SK-N-MC (cell line): ENCODE results near the gene MED4.
A peak's percentile ranks its signal among the peaks of the same experiment; 100 is the strongest.

Source experiments
- DNase-seq: peaks from one replicate; pipeline ENCODE4 v3.0.0-alpha.2; 2011; ENCODE audit warnings: low read depth, low spot score
- H3K27ac ChIP-seq: fragments of 200-600 bp; sonication (generic); 2 replicates; pipeline ENCODE4 v1.5.1; 2016; ENCODE audit warnings: mixed run types
- H3K36me3 ChIP-seq: fragments of 200-600 bp; sonication (generic); 2 replicates; pipeline ENCODE4 v1.6.1; 2017; ENCODE audit warnings: antibody characterized with exemption, low read length, mixed read lengths; ENCODE audit not compliant: insufficient read depth
- H3K4me3 ChIP-seq: fragments of 200-600 bp; sonication (generic); 2 replicates; pipeline ENCODE4 v1.5.1; 2016
- H3K9ac ChIP-seq: fragments of 200-600 bp; sonication (generic); 2 replicates; pipeline ENCODE4 v1.8.0; 2017; ENCODE audit warnings: mixed run types, mixed read lengths; ENCODE audit not compliant: insufficient read length
- H3K9me3 ChIP-seq: fragments of 200-600 bp; sonication (generic); 2 replicates; pipeline ENCODE4 v1.6.1; 2017; ENCODE audit warnings: low read depth, mild to moderate bottlenecking, antibody characterized with exemption, low read length, moderate library complexity, mixed read lengths
- EZH2 ChIP-seq: fragments of 200-600 bp; sonication (generic); IDR thresholded peaks from one replicate; pipeline ENCODE4 v1.6.1; 2017; ENCODE audit warnings: antibody characterized with exemption
- FOXP2 ChIP-seq: optimal IDR thresholded peaks from 2 replicates; pipeline ENCODE3; 2011; ENCODE audit warnings: mild to moderate bottlenecking, moderate library complexity; ENCODE audit not compliant: insufficient read depth; ENCODE audit errors: extremely low read length, control extremely low read depth
- POLR2AphosphoS5 ChIP-seq: IDR thresholded peaks from 2 replicates; pipeline ENCODE4 v1.6.1; 2012; ENCODE audit warnings: mild to moderate bottlenecking, low read depth, low read length, borderline replicate concordance

The MED4 gene

DNA sequence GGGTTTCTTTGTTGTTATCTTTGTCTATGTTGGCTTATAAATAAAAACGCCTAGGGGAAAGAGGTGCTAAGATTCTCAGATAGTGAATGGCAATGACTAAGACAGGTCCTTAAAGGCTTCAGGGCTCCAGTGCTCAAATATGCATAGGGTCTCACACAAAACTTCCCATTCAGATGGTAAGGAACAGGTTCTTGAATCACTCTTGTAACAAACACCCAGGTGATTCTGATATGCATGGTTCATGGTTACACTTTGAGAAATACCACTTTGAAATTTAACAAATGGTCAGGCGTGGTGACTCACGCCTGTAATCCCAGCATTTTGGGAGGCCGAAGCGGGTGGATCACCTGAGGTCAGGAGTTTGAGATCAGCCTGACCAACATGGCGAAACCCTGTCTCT is 40.3 kb downstream of the MED4 start:
- TF ChIP-seq EZH2, result no peak
- no peak for TF ChIP-seq POLR2AphosphoS5
- no peak for TF ChIP-seq FOXP2
- Histone ChIP-seq H3K27ac (no peak overlapping the region), H3K4me3 (no peak overlapping the region), H3K36me3 (peaks cover 31% of the 10 kb centered on the region), H3K9me3 (no peaks in the 10 kb centered on the region), H3K9ac (no peak overlapping the region)
- no peak for DNase-seq

DNA sequence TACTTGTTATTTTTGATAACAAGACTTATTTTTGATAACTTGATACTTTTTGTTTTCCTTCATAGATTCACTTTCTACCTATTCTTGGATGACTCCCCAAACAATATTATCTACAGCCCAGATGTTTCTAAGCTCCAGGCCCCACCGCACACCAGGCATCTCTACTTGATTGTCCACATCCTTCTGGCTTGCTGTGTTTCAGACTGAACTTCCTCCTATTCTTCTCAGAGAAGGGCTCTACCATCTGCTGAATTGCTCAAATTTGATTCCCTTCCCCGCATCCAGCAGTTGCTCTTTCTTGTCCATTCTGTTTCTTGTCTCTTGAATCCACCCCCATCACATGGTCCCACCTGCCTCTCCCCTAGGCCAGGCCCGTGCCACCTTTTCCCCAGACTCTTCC is 44.4 kb downstream of the MED4 start:
- no peak for TF ChIP-seq EZH2
- TF ChIP-seq POLR2AphosphoS5, result no peak
- TF ChIP-seq FOXP2, result no peak
- Histone ChIP-seq H3K27ac (no peak overlapping the region), H3K4me3 (no peak overlapping the region), H3K36me3 (peaks cover 36% of the 10 kb centered on the region), H3K9ac (no peak overlapping the region), H3K9me3 (no peaks in the 10 kb centered on the region)
- DNase-seq, result no peak

DNA sequence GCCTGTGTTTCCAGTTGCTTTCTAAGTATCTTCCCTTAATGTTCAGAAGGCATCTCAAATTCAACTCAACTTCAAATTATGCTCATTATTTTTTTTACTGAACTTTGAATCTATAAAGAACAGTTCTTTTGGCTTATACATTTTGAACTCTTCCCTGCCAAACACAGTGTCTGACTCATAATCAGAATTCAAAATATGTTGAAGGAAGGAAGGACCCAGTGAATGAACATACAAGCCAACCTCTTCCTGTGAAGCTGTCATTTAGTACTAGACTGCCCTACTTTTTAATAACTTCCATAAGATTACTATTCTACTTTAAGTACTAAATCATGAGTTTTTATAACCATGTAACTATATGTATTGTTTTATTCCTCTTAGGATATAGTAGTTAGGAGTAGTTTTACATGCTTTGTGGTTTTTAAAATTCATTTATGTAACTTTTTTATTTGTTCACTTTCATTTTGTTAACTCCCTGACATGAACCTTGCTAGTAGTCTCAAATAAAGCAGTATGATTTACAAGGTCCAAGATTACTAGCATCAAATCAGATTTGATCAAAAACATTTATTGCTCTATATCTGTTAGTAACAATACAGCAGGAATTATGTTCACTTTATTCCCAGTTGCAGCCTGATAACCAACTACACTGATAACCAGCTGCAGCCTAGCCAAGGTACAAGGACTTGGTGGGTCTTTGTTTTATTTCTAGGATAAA is 51.0 kb downstream of the MED4 start:
- TF ChIP-seq EZH2 (no peak), FOXP2 (no peak), POLR2AphosphoS5 (no peak)
- Histone ChIP-seq H3K9me3 (no peaks in the 10 kb centered on the region), H3K27ac (no peak overlapping the region), H3K9ac (no peak overlapping the region), H3K4me3 (no peak overlapping the region), H3K36me3 (peaks cover 23% of the 10 kb centered on the region)
- DNase-seq, result no peak

DNA sequence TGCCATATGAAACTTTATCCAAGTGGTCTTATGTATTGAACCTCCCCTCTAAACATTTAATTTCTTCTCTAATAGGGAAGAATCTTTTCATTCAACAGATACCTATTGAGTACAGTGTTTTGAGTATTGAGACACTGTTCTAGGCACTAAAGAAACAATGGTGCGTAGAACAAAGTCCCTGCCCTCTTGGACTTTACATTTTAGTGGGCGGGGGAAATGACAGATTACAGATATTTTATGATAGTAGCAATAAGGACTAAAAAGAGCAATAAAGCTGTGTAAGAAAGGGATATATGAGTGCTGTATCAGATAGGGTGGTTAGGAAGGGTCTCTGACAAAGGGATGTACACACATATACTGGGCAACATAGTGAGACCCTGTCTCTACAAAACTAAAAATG is 52.0 kb downstream of the MED4 start:
- H3K27ac ChIP-seq, result no peak overlapping the region
- peaks cover 23% of the 10 kb centered on the region for H3K36me3 ChIP-seq
- no peaks in the 10 kb centered on the region for H3K9me3 ChIP-seq
- TF ChIP-seq POLR2AphosphoS5, result no peak
- no peak for TF ChIP-seq FOXP2
- no peak for TF ChIP-seq EZH2
- H3K9ac ChIP-seq, result no peak overlapping the region
- no peak for DNase-seq
- no peak overlapping the region for H3K4me3 ChIP-seq

DNA sequence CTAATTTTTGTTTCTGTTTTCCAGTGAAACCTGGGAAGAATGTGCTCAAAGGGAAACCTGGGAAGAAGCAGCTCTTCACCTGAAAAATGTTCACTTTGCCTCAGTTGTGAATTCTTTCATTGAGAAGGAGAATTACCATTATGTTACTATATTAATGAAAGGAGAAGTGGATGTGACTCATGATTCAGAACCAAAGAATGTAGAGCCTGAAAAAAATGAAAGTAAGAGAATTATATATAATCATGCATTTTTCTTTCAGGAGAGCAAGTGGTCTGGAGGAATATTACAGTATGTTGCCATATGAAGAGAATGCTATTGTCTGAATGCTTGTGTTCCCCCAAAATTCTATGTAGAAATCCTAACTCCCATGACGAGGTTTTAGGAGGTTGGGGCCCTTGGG is 54.0 kb downstream of the MED4 start:
- no peaks in the 10 kb centered on the region for H3K9me3 ChIP-seq
- TF ChIP-seq FOXP2 (no peak), POLR2AphosphoS5 (no peak), EZH2 (no peak)
- DNase-seq, result no peak
- H3K27ac ChIP-seq, result no peak overlapping the region
- no peak overlapping the region for H3K9ac ChIP-seq
- H3K36me3 ChIP-seq, result peaks cover 20% of the 10 kb centered on the region
- H3K4me3 ChIP-seq, result no peak overlapping the region

DNA sequence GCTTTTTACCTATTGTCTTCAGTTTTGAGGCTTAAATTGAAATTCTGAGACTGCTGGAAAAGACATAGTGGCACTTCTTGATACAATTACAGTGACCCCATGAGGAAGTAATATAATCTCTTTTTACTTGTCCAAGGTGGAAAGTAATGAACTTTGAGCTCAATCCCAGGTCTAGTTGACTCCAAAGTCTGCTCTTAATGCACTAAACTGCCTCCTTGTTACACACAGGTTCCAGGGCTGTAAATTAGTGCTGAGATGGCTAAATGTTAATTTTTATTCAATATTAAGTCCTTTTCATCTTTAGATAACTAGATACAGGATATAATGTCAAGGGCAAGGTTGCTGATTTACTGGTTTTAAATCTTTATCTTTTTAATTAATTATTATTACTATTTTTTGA is 54.9 kb downstream of the MED4 start:
- Histone ChIP-seq H3K9ac (no peak overlapping the region), H3K9me3 (no peaks in the 10 kb centered on the region), H3K36me3 (peaks cover 23% of the 10 kb centered on the region), H3K4me3 (no peak overlapping the region), H3K27ac (no peak overlapping the region)
- DNase-seq, result no peak
- TF ChIP-seq FOXP2 (no peak), POLR2AphosphoS5 (no peak), EZH2 (no peak)

DNA sequence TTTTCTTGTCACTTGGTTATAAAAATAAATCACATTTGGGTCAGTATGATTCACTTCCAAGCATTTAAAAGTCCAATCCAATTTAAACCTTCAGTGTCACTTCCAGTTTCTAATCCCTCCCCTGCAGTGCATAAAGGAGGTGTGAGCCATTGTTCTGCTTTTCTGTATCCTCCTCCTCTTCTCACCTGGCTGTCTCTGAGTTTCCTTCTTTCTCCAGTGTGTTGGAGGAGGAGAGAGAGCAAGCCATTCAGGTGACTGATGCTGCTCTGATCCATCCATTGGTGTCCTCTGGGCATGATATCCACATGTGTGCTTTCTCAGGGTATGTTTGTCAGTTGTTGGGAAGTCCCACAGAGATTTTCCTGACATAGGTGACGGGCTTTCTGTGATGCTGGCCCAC is 56.1 kb downstream of the MED4 start:
- Histone ChIP-seq H3K9ac (peak overlapping the region; percentile 98), H3K9me3 (no peaks in the 10 kb centered on the region), H3K27ac (peak overlapping the region; percentile 5; the same call in 1 of the 2 replicates), H3K4me3 (peak overlapping the region; percentile 94), H3K36me3 (peaks cover 23% of the 10 kb centered on the region)
- DNase-seq, result no peak
- TF ChIP-seq FOXP2 (no peak), EZH2 (no peak), POLR2AphosphoS5 (no peak)

DNA sequence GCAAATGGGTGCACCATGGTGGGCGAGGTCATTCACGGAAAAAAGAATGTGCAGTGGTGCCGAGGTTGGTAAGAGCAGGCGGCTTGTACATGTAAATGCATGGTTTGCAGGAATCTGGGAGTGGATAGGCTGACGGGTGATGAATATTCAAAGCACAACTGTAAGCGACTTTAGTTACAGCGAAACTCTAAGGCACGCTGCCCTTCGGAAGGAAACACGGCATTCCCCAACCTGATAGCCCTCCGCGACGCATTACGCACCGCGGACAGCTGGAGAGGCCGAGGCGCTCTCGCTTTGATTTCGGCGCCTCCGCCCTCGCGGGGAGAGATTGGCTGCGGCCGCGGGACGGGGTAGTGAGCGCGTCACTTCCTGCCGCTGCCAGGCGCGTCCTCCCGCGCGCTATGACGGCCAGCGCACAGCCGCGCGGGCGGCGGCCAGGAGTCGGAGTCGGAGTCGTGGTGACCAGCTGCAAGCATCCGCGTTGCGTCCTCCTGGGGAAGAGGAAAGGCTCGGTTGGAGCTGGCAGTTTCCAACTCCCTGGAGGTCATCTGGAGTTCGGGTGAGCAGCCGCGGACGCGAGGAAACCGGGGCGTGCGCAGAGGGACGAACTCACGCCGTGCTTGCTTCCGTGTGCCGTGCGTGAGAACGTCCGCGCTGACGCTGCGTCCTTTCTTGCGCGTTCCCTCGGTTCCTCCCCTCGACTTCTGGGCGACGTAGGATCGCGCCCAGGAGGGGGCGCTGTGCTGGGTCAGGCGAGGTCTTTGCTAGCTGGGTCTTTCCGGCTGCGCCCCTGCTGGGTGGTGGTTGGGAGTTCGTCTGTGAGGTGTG is 57.3 kb downstream of the MED4 start, which contains the start of gene NUDT15:
Gene NUDT15, plus strand, starts transcription at position 381 of the 828 bp plus-strand sequence. Its CDS starts 21 bp downstream, at position 402.
- Histone ChIP-seq H3K4me3 (peak within 1 kb of the TSS; percentile 94), H3K9ac (peak within 1 kb of the TSS; percentile 98), H3K27ac (peak within 1 kb of the TSS; percentile 97), H3K36me3 (peaks cover 22% of the 10 kb centered on the region), H3K9me3 (no peaks in the 10 kb centered on the region)
- TF ChIP-seq EZH2 (no peak), FOXP2 (peak; percentile 92), POLR2AphosphoS5 (peak; percentile 98)
- DNase-seq, result peak; percentile 77

DNA sequence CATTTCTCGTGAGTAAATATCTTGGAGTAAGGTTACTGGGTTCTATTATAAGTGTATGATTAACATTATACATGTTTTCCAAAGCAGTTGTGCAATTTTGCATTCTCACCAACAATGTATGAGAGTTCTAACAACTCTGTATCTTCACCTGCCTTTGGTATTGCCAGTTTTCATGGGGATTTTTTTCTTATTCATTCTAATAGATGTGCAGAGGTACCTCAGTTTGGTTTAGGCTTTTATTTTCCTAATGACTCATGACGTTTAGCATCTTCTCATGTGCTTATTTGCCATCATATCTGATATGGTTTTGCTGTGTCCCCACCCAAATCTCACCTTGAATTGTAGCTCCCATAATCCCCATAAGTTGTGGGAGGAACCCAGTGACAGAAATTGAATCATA is 65.0 kb downstream of the MED4 start:
- H3K27ac ChIP-seq, result no peak overlapping the region
- DNase-seq, result no peak
- no peaks in the 10 kb centered on the region for H3K9me3 ChIP-seq
- TF ChIP-seq POLR2AphosphoS5 (no peak), FOXP2 (no peak), EZH2 (no peak)
- H3K4me3 ChIP-seq, result no peak overlapping the region
- no peak overlapping the region for H3K9ac ChIP-seq
- H3K36me3 ChIP-seq, result no peaks in the 10 kb centered on the region
